ENCODE results near the gene OR51B5.
"Not testable (repeated sequence)": the region's sequence is repeated elsewhere in the genome, so short reads cannot be mapped to it uniquely, and the experiment has no call there.

The OR51B5 gene

DNA sequence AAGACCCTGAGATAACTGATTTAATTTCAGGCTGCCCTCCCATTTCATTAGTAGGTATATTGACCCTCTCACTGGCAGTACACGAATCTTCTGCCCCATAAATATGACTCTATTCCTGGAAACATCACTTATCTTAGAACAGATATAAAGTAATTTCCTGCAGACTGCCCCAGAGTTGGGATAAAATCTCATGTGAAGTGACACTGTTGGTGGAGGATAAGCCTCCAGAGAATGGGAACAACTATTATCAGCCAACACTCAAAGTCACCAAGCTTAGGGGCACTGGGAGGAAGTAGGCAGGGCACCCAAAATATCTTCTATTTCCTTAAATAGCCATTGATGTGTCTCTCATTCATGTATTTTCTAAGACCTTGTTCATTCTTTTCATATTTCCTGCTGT, 8.2 kb downstream of the OR51B5 start:
- DNase-seq (ENCODE audit: low spot score): no peak

DNA sequence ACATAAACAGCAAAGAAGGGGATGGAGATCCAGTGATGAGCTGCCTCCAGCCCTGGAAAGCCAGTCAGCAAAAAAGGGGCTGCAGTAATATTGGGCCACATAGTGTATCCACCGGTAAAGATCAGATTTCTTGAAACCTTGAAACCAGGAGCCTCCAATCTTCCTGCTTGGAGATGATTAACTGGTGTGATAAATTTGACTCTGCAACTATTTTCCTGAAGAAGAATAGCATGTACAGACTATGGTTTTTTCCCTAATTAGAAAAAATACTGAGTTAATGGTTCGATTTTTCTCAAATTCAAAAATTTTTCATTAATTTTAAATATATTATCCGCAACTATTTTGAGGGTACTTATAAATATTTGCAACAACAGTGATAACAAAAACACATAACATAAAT, 19.1 kb downstream of the OR51B5 start, which contains the start of gene OR51B2:
Gene OR51B2, minus strand, starts transcription at position 101 of the 400 bp plus-strand sequence. Its CDS starts 0 bp downstream, at position 101.
- no peak for DNase-seq (ENCODE audit: low spot score)

DNA sequence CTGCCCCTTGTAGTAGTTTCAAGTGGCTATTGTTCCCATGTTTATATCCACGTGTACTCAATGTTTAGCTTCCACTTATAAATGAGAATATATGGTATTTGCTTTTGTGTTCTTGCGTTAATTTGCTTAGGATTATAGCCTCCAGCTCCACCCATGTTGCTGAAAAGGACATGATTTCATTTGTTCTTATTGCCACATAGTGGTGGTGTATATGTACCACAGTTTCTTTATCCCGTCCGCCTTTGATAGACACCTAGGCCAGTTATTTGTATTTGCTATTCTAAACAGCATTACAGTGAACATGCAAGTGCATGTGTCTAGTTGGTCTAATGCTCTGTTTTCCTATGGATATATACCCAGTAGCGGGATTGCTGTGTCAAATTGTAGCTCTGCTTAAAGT, 26.0 kb downstream of the OR51B5 start:
- no peak for DNase-seq (ENCODE audit: low spot score)

DNA sequence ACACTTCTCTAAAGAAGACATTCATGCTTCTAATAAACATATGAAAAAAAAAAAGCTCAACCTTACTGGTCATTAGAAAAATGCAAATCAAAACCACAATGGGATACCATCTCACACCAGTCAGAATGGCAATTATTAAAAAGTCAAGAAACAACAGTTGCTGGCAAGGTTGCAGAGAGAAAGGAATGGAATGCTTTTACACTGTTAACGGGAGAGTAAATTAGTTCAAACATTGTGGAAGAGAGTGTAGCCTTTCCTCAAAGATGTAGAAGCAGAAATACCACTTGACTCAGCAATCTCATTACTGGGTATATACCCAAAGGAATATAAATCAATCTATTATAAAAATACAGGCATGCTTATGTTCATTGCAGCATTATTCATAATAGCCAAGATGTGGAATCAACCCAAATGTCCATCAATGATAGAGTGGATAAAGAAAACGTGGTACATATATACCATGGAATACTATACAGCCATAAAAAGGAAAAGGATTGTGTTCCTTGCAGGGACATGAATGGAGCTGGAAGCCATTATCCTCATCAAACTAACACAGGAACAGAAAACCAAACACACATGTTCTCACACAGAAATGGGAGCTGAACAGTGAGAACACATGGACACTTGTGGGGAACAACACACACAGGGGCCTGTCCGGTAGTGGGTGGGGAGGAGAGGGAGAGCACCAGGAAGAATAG, 29.8 kb downstream of the OR51B5 start:
- not testable (repeated sequence) for DNase-seq (ENCODE audit: low spot score)

DNA sequence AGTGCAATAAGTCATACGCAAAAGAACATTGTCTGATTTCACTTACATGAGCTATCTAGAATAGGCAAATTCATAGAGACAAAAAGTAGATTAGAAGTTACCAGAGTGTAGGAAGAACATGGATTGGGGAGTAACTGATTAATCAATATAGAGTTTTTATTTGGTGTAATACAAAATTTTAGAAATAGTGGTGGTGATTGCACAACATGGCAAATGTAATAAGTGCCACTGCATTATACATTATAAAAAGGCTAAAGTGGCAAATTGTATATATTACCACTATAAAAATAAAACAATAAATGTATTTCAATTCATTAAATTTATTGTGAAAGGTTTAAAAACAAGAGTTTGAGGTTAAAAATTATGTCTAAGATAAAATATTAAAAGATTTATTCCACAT, 32.9 kb downstream of the OR51B5 start:
- DNase-seq (ENCODE audit: low spot score): no peak

DNA sequence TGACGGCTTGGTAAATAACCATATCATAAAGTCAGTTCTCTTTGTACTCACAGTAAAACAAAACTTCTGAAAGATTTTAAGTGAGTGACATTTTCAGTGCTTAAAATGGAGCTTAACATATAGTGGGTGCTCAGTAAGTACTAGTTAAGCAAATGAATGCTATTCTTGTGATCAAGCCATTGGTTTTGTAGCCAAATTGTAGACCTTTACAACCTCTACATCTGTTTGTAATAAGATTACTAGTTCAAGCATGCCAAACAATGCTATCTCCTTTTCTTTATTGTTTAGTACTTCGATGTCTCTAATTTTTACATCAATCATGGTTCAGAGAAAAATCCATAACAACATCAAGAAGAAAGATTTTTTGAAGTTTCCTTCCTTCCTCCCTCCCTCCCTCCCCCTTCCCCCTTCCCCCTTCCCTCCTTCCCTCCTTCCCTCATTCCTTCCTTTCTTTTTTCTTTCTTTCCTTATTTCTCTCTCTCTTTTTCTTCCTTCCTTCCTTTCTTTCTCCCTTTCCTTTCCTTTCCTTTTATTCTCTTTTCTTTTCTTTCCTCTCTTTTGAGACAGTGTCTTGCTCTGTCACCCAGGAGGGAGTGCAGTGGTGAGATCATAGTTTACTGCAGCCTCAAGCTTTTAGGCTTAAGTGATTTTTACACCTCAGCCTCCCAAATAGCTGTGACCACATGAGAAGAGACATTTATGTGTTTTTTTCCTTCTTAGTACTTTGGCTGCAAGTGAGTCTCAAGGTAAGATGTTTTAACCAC, 35.9 kb downstream of the OR51B5 start:
- no peak for DNase-seq (ENCODE audit: low spot score)

DNA sequence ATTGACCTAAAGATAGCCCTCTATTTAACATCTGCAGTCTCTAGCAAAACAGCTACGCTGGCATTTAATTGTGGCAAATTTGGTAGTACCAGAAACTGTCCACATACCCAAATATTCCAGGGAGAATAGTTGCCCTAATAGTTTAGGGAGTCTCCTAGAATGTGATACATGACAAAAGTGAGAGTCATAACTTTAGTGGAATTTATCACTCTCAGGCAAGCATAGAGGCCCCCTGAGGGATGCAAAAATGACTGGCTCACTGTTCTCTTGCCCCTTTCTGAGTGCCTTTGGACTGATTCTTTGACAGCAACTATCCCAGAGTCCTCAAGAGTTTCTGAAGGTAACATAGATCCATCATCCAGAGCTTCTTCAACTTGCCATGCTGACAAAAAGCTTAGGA, 39.3 kb downstream of the OR51B5 start:
- DNase-seq (ENCODE audit: low spot score): no peak

DNA sequence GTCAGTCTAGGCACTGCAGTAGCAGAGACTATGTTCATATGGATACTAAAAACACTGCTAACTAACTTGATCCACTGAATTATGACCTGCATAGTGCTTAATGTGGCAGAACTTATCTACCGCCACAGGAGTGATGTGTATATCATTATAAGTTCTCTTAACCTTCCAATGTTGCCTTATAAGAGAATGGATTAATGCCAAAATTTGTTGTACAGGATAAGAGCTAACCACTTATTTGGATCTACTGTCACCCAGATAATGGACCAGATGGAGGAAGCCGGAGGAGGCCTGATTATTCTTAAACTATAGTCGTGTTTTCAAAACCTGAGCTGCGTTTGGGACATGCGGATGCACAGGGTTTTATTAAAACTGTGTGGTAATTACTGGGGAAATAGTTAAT, 39.7 kb downstream of the OR51B5 start:
- no peak for DNase-seq (ENCODE audit: low spot score)

DNA sequence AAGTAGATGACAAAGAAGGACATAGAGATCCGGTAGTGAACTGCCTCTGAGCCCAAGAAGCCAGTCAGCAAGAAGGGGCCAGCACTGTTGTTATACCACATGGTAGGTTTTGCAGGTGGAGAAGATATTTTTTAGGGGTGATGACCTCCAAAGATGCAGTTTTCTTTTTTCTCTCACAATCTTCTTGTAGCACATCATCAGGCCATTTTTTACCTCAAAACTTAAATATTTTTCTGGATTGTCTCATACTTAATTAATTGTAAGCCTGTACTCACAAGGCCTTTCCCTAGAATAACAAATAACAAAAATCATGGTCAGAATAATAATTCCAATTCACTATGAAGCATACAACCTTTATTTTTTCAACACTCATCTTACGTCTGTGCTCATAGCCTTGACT, 41.5 kb downstream of the OR51B5 start, which contains the start of gene OR51B4:
Gene OR51B4, minus strand, starts transcription at position 101 of the 400 bp plus-strand sequence. Its CDS starts 0 bp downstream, at position 101.
- no peak for DNase-seq (ENCODE audit: low spot score)

DNA sequence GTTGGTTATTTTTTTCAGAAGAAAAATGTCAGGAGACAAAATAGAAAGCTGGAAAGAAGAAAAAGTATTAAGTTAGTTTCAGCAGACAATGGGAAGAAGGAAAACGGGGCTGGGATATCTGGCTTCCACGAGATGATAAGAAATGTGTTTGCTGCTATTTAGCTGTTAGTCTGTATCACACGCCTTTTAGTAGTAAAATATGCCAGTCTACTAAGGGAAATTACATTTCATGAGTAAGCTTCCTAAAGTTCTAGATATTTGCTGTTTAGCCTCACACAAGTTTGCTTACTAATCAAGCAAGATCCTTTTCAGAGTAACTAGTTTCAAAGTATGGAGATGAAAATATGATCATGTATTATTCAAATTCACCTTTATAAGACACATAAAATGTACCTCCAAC, 43.1 kb downstream of the OR51B5 start:
- DNase-seq (ENCODE audit: low spot score): no peak

DNA sequence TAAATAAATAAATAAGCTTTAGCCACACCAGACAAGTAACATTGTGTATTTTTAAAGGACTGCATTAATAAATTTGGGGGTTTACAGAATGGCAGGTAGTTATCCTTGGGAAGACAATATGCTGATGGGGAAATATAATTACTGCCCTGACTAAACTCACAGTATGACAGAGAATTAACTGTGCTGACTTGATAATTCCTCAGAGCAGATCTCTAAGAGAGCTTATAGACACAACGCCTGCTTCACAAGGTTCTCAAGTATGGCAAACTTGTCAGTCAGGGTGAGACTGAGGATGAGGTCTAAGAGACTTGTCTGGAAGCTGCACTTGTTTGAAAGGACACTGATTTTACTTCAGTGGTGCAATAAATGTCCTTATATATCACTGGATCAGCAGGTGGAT, 44.9 kb downstream of the OR51B5 start:
- no peak for DNase-seq (ENCODE audit: low spot score)

DNA sequence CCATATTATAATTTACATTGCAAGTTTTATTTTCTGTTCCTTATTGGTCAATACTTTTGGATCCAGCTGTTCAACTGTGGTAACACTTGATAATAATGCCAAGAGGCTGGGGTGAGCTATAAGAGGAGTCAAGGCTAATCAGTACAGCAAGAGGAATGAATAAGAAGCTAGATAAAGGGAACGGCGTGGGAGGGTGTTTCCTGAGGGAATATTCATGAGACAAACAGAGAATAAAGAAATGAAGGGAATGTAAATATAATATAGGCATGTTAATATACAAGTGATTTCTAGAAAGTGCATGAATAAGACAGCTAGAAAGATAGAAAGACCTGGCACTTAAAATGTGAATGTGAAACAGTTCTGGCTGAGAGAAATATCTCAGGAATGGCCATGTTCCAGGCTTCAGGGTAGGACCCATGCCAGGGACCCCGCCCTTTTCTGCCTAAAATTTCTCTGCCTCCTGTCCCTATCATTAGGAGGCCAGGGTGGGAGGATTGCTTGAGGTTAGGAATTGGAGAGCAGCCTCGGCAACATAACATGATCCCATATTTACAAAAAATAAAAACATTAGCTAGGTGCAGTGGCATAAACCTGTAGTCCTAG, 45.5 kb downstream of the OR51B5 start:
- no peak for DNase-seq (ENCODE audit: low spot score)

DNA sequence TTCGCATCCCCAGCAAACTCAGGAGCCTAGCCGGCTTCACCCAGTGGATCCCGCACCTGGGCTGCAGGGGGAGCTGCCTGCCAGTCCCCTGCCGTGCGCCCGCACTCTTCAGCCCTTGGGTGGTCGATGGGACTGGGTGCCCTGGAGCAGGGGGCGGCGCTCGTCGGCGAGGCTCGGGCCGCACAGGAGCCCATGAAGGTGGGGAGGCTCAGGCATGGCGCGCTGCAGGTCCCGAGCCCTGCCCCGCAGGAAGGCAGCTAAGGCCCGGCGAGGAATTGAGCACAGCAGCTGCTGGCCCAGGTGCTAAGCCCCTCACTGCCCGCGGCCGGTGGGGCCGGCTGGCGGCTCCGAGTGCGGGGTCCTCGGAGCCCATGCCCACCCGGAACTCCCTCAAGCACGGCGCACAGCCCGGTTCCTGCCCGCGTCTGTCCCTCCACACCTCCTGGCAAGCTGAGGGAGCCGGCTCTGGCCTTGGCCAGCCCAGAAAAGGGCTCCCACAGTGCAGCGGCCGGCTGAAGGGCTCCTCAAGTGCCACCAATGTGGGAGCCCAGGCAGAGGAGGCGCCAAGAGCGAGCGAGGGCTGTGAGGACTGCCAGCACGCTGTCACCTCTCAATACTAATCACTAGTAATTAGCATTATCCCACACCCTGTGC, 48.9 kb downstream of the OR51B5 start:
- DNase-seq (ENCODE audit: low spot score): not testable (repeated sequence)

DNA sequence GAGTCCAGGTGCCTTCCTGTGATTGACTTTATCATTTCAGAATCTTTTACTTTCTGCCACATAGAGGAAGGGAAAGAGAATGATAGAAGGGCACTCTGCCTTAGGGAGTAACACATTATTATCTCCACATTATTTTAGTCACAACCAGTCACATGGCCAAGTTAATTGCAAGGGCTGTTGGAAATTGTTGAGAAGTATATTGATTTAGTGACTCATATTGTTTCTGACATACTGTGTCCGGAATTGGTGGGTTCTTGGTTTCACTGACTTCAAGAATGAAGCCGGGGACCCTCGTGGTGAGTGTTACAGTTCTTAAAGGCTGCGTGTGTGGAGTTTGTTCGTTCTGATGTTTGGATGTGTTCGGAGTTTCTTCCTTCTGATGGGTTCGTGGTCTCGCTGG, 50.3 kb downstream of the OR51B5 start:
- DNase-seq (ENCODE audit: low spot score): no peak
